Loucy (cell line): ENCODE measurements around the gene AARS2.
A peak's percentile ranks its signal among the peaks of the same experiment; 100 is the strongest.

Experiments used
- H2AFZ ChIP-seq: fragments of 200-600 bp; sonication (generic); 2 replicates; pipeline ENCODE4 v1.6.0; 2016; ENCODE audit warnings: antibody characterized with exemption, mild to moderate bottlenecking, low read length, moderate library complexity
- H3F3A ChIP-seq: fragments of 200-600 bp; 2 replicates; pipeline ENCODE4 v1.6.0; 2016; ENCODE audit warnings: antibody characterized with exemption, low read depth, mild to moderate bottlenecking
- H3K27me3 ChIP-seq: fragments of 200-600 bp; sonication (generic); 2 replicates; pipeline ENCODE4 v1.6.1; 2014; ENCODE audit warnings: low read length, mild to moderate bottlenecking; ENCODE audit not compliant: insufficient read depth, poor library complexity, severe bottlenecking
- H3K36me3 ChIP-seq: fragments of 200-600 bp; sonication (generic); 2 replicates; pipeline ENCODE4 v1.6.1; 2016; ENCODE audit warnings: low read length; ENCODE audit not compliant: insufficient read depth
- H3K4me1 ChIP-seq: fragments of 200-600 bp; sonication (generic); 2 replicates; pipeline ENCODE4 v1.5.1; 2014; ENCODE audit warnings: low read length, mild to moderate bottlenecking; ENCODE audit not compliant: insufficient read depth, poor library complexity, severe bottlenecking
- H3K4me2 ChIP-seq: fragments of 200-600 bp; sonication (generic); 2 replicates; pipeline ENCODE4 v1.6.0; 2014; ENCODE audit warnings: antibody characterized with exemption, low read length, low read depth, mild to moderate bottlenecking; ENCODE audit not compliant: poor library complexity, severe bottlenecking
- H3K4me3 ChIP-seq: fragments of 200-600 bp; sonication (generic); 2 replicates; pipeline ENCODE4 v1.5.1; 2014; ENCODE audit warnings: low read length, mild to moderate bottlenecking, mixed read lengths; ENCODE audit not compliant: poor library complexity, severe bottlenecking
- H3K79me2 ChIP-seq: fragments of 200-600 bp; sonication (generic); 2 replicates; pipeline ENCODE4 v1.6.1; 2014; ENCODE audit warnings: low read length; ENCODE audit not compliant: insufficient read depth
- H3K9ac ChIP-seq: fragments of 200-600 bp; sonication (generic); 2 replicates; pipeline ENCODE4 v1.6.0; 2014; ENCODE audit warnings: mild to moderate bottlenecking, low read depth, low read length, moderate library complexity; ENCODE audit not compliant: poor library complexity, severe bottlenecking
- H3K9me2 ChIP-seq: fragments of 200-600 bp; sonication (generic); replicated peaks from 2 replicates; pipeline ENCODE4 v1.6.1; 2016; ENCODE audit warnings: low read depth, low read length, mixed read lengths
- H3K9me3 ChIP-seq: fragments of 200-600 bp; sonication (generic); 2 replicates; pipeline ENCODE4 v1.6.1; 2014; ENCODE audit warnings: mild to moderate bottlenecking, antibody characterized with exemption, low read length, low read depth; ENCODE audit not compliant: insufficient read depth
- H4K20me1 ChIP-seq: fragments of 200-600 bp; sonication (generic); 2 replicates; pipeline ENCODE4 v1.6.0; 2014; ENCODE audit warnings: antibody characterized with exemption, low read length, mild to moderate bottlenecking; ENCODE audit not compliant: insufficient read depth, poor library complexity, severe bottlenecking
- EZH2phosphoT487 ChIP-seq: fragments of 200-600 bp; IDR thresholded peaks from 2 replicates; pipeline ENCODE4 v1.6.1; 2018; ENCODE audit warnings: antibody characterized with exemption, mild to moderate bottlenecking, moderate library complexity, borderline replicate concordance
- TF ChIP-seq, protein P1 (sequence below): fragments of 200-600 bp; sonication (generic); conservative IDR thresholded peaks from 2 replicates; pipeline ENCODE4 v1.5.1; 2014; ENCODE audit warnings: mild to moderate bottlenecking, antibody characterized with exemption, low read length

Gene AARS2

DNA sequence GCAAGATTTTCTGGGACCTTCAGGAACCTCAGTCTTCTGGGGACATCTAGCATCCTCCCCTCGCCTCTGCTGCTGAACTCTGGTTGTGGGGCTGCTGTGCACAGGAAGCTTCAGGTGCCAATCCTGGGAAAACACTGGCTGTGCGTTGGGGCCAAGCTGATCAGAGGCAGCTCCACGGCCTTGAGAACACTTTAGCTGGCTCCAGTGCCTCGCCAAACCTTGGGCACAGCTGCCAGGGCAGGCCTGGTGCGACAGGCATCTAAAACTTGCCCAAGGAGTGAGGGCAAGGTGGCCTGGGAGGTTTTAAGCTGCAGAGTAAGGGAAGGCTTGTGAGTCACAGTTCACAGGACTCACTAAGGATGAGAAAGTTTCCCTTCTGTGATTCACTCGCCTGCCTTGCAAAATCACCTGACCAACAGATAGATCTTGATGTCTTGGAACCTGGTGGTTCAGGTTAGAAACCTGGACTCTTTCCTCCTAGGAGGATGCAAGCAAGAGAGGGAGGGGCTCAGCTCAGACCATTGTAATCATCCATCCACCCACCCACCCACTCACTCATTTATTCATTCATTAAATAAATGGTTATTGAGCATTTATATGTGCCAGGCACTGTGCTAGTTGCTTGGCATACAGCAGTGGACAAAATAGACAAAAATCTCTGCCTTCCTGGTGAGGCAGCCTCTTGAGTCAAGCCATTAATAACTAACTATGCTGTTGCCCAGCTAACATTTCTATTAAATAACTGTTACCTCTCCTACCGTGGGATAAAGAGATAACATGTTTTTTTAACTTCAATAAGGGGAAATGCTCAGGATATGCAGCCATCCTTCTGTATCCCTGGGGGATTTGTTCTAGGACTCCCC lies 26.8 kb upstream of the AARS2 start:
- Histone ChIP-seq H3K27me3 (peaks cover 5% of the 10 kb centered on the region), H3K9me2 (no peaks in the 10 kb centered on the region), H3K9me3 (no peaks in the 10 kb centered on the region), H3K36me3 (no peaks in the 10 kb centered on the region), H3K4me3 (no peak overlapping the region), H4K20me1 (no peaks in the 10 kb centered on the region), H3K4me1 (no peaks in the 10 kb centered on the region), H2AFZ (no peak overlapping the region), H3K9ac (no peak overlapping the region), H3K4me2 (no peak overlapping the region), H3K79me2 (no peaks in the 10 kb centered on the region), H3F3A (no peaks in the 10 kb centered on the region)
- TF ChIP-seq, protein P1, sequence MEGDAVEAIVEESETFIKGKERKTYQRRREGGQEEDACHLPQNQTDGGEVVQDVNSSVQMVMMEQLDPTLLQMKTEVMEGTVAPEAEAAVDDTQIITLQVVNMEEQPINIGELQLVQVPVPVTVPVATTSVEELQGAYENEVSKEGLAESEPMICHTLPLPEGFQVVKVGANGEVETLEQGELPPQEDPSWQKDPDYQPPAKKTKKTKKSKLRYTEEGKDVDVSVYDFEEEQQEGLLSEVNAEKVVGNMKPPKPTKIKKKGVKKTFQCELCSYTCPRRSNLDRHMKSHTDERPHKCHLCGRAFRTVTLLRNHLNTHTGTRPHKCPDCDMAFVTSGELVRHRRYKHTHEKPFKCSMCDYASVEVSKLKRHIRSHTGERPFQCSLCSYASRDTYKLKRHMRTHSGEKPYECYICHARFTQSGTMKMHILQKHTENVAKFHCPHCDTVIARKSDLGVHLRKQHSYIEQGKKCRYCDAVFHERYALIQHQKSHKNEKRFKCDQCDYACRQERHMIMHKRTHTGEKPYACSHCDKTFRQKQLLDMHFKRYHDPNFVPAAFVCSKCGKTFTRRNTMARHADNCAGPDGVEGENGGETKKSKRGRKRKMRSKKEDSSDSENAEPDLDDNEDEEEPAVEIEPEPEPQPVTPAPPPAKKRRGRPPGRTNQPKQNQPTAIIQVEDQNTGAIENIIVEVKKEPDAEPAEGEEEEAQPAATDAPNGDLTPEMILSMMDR: no peak
- no peak for TF ChIP-seq EZH2phosphoT487

DNA sequence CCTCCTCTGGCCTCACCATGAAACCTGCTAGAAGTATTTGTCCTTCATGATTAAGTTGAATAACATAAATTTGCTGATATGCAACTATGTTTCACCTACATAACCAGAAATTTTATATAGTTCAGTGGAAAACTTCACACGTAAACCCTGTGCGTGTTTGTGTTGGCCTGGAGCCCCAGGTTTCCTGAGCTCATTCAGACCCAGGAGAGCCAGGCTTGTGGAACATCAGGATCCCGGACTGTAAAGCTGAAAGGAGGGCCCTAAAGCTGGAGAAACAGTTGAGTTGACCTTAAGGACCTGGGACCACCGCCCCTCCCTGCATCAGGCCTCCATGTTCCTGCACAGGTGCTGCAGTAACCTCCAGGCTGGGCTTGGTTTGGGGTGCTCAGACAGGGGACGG lies 26.2 kb upstream of the AARS2 start:
- no peaks in the 10 kb centered on the region for H3K9me2 ChIP-seq
- H4K20me1 ChIP-seq: no peaks in the 10 kb centered on the region
- H3K27me3 ChIP-seq: no peaks in the 10 kb centered on the region
- no peaks in the 10 kb centered on the region for H3K79me2 ChIP-seq
- H3K9me3 ChIP-seq: no peaks in the 10 kb centered on the region
- no peak overlapping the region for H2AFZ ChIP-seq
- no peaks in the 10 kb centered on the region for H3K4me1 ChIP-seq
- H3K9ac ChIP-seq: no peak overlapping the region
- H3K36me3 ChIP-seq: no peaks in the 10 kb centered on the region
- no peaks in the 10 kb centered on the region for H3F3A ChIP-seq
- no peak overlapping the region for H3K4me3 ChIP-seq
- H3K4me2 ChIP-seq: no peak overlapping the region
- TF ChIP-seq, protein P1: no peak
- TF ChIP-seq EZH2phosphoT487: no peak

DNA sequence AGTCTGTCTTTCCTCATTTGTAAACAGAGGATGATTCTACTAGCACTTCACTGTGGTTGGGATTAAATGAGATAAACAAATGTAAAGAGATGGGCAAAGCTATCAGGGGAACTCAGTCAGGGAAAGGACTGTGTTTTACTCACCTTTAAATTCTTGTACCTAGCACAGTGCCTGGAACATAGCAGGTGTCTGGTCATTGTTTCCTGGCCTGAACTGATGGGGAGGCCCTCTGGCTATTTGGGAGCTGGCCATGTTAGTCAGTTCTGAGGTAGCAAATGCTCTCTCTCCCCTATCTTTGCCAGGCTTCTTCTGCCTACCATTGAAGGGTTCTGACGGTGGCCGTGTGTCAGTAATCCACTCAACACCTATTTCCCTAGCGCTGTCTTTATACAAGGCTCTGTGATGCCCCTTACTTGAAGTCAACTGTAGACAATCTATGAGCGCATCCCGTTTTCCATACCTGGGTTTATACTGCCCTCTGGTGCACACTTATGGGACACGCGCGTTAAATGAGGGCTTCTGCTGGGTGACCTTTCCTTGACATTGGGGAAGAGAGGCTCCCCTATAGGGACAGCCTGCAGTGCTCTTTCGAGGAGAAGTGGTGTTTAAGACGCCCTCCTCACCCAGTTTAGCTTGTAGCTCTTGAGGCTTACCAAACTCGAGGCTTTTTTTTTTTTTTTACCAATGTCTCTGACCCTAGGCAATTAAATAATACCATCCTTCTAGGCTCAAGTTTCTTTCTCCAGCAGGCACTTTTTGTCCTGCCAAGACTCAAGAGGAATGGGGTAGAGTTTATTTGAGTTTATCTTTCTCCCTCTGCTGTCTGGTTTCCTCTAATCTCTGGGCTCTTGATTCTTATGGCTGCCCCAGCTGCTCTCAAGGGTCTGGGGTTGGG lies 25.3 kb upstream of the AARS2 start:
- H2AFZ ChIP-seq: no peak overlapping the region
- H3K4me2 ChIP-seq: no peak overlapping the region
- H4K20me1 ChIP-seq: no peaks in the 10 kb centered on the region
- no peaks in the 10 kb centered on the region for H3K9me3 ChIP-seq
- H3K36me3 ChIP-seq: no peaks in the 10 kb centered on the region
- no peaks in the 10 kb centered on the region for H3K27me3 ChIP-seq
- no peaks in the 10 kb centered on the region for H3K79me2 ChIP-seq
- no peaks in the 10 kb centered on the region for H3K4me1 ChIP-seq
- TF ChIP-seq, protein P1: peak; percentile 85
- TF ChIP-seq EZH2phosphoT487: no peak
- H3F3A ChIP-seq: no peaks in the 10 kb centered on the region
- H3K9me2 ChIP-seq: no peaks in the 10 kb centered on the region
- no peak overlapping the region for H3K9ac ChIP-seq
- no peak overlapping the region for H3K4me3 ChIP-seq
